ENCODE data around the gene C9orf40.

- TF ChIP-seq POLR2AphosphoS5 (IDR thresholded peaks at IDR 0.05; ENCODE audit: low read depth, low read length) = no peak
- TF ChIP-seq, protein P1, sequence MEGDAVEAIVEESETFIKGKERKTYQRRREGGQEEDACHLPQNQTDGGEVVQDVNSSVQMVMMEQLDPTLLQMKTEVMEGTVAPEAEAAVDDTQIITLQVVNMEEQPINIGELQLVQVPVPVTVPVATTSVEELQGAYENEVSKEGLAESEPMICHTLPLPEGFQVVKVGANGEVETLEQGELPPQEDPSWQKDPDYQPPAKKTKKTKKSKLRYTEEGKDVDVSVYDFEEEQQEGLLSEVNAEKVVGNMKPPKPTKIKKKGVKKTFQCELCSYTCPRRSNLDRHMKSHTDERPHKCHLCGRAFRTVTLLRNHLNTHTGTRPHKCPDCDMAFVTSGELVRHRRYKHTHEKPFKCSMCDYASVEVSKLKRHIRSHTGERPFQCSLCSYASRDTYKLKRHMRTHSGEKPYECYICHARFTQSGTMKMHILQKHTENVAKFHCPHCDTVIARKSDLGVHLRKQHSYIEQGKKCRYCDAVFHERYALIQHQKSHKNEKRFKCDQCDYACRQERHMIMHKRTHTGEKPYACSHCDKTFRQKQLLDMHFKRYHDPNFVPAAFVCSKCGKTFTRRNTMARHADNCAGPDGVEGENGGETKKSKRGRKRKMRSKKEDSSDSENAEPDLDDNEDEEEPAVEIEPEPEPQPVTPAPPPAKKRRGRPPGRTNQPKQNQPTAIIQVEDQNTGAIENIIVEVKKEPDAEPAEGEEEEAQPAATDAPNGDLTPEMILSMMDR (IDR thresholded peaks at IDR 0.05 in 2 of 3, conservative IDR thresholded peaks at IDR 0.05 in 1 of 3; ENCODE audit: borderline replicate concordance in 1 of 3, insufficient read depth in 1 of 3, low read depth in 2 of 3, low read length in 2 of 3) = no peak
Measured at GRCh38 chr9:74974558-74974957, 21.8 kb upstream of the C9orf40 start.

All from HCT116 (cell line).